NOMO-1 treated with dmso at 0.1 percent for 144 hours (cell line): ENCODE measurements around the gene RWDD1.
A peak's percentile ranks its signal among the peaks of the same experiment; 100 is the strongest.

Source experiments
- DNase-seq: peaks from one replicate; lab custom pipeline; 2025; ENCODE audit not compliant: unreplicated experiment; lab: John Stamatoyannopoulos, UW

Gene RWDD1, protein sequence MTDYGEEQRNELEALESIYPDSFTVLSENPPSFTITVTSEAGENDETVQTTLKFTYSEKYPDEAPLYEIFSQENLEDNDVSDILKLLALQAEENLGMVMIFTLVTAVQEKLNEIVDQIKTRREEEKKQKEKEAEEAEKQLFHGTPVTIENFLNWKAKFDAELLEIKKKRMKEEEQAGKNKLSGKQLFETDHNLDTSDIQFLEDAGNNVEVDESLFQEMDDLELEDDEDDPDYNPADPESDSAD

GRCh38 chr6:116570856-116571682, at the start of gene RWDD1:
RWDD1 (plus strand) TSS chr6:116571504; CDS start chr6:116571583, 79 bp downstream.
- peak; percentile 99 for DNase-seq

- no peak for DNase-seq
These were observed 48.4 kb upstream of the RWDD1 start for GRCh38 chr6:116522896-116523295.

DNA sequence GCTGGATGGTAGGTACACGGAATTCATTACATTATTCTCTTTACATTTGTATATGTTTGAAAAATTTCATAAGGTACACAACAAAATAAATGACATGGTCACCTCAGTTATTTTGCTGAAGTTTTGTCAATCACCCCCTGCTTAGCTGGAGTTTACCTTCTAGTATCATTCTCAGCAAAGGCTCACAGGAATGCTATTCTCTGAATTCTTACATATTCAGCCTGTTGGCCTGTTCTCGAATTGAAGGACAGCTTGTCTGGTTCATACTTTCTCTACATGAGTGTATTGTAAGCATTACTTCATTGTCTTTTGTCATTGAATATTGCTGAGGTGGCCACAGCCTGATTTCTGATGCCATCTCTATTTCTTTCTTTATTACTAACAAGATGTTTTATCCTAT, 47.1 kb upstream of the RWDD1 start:
- DNase-seq: no peak

DNA sequence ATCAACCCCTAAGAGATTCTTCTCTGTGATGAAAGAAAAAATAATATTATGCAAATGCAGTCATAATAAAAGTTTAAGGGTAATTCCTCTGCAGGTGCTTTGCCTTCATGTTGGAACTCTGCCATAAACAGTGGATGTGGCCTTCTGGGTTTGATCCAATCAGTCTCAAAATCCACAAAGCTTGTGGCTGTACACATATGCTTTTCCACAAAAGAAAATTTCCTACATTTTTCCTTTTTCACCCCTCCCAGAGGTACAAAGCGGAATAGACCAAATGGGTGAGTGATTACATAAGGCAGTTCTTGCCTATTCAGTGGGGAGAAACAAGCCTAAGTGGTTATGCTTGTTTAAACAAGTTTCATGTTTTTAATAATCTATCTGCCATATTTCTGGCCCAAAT, 43.2 kb upstream of the RWDD1 start:
- DNase-seq: no peak

GRCh38 chr6:116528780-116529179, 42.5 kb upstream of the RWDD1 start:
- DNase-seq: no peak

DNA sequence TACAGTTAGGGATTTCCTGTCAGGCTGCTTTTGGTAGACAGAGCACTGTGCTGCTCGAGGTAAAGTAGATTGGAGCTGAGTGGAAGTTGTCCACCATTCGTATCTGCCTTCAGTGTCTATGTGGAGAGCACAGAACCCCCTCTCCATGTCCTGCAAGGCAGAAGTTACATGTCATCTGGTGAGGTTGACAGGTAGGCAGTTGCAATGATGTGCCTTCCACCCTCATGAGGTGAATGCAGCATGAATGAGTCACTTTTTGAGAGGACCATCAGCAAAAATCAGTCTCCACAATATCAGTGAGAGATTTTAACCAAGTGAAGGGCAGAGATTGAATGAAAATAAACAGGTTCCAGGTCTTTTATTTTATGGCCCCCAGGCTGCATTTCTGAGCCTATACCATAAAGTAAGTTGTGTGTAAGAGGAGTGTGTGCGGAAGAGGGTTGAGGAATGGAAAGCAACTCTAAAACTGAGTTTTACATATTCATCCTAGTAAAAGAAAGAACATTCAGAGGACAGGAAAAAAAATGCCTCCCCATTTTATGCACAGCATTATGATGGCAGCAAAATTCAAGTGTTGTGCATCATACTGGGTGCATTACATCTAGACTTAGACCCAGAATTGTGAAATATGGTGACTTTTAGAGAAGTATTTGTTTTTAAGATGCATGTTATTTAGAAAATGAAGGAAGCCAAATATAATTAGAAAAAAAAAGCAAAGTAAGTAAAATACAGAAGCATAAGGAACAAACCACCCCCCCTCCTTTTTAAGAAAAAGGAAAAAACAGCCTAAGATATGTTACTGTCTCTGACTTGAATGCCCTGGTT, 41.6 kb upstream of the RWDD1 start:
- no peak for DNase-seq

DNA sequence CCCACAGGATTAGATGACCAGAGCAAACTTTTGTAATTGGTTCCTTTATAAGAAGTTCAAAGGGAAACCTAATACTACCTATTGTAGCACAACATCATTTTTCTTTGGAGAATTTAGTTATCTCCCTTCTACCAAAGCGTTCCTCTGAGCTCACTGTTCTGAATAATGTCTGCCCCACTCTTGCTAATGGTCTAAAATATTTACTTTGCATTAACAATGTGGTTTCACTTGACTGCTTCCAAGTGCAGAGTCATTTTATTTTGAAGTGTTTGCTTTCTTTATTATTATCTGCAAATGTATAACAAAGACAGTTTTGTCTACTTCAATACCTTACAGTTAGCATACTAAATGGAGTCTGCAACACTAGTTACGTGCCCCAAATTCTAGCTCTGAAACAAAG, 40.9 kb upstream of the RWDD1 start:
- no peak for DNase-seq

DNA sequence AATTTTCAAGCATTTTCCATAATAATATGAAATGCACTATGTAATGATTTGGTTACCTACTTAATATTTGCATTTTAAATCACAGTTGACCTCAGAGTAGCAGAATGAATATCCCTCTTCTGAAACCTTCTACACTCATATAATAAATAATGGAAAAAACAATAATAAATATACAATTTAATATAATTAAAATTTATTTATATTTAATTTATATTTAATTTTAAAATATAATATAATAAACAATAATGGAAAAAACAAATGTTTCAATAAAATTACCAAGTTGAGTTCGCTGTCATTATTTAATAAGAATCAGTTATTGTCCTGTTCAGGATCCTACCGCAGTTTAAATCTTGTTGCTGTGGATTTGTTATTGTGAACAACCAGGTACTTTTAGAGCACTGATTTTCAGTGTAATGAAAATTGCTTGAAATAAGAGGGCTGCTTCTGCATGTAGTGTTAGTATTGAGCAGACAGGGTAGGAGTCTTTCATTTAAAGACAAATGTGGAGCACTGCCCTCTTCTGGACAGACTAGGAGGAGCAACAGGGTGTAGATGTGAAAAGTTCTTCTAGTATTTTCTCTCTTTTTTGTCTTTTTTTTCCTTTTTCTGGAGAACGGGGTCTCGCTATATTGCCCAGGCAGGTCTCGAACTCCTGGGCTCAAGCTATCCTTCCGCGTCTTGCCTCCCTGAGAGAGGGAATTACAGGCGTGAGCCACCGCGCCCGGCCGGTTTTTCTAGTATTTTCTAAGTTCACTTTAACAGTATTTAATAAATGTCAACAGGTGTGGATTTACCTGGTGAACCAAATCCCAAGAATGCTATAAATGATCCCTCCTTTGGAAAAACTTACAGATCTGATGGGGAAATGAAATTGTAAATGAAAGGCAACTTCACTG, 39.4 kb upstream of the RWDD1 start:
- peak; percentile 29 for DNase-seq

DNA sequence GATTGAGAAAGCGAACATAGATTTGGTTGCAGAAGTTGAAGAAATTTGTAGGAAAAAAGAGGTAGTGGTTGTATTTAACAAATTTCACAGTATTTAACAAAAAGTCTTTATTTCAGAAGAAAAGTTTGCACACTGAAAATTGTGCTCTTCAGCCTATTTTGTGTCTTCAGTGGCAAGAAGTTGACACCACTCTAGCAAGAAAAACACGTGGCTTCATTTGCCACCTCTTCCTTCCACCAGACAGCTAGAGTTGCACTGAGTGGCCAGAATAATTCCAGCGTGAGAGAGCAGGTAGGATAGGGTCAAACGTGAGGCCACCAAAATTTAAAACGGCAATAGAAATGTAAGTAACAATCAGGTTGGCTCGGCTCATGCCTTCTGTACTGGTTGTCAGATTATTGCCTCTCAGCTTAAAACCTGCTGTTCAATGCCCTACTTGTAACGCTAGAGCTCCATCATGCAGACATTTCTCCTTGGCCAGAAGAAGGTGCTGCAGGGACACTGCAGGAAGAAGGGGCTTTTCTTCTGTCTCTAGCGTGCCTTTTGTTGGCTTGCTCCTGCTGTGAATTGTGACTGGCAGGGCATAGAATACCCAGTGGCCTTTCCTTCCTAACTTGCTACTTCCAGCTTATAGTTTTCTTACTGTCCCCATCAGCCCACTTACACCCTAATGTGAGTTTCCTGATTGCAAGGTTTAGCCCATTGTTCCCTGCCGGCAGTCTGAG, 37.9 kb upstream of the RWDD1 start:
- DNase-seq: peak; percentile 32

- no peak for DNase-seq
These were observed 36.2 kb upstream of the RWDD1 start for GRCh38 chr6:116535109-116535508.

GRCh38 chr6:116536216-116536621, 35.1 kb upstream of the RWDD1 start:
- no peak for DNase-seq

GRCh38 chr6:116542426-116542825, 28.9 kb upstream of the RWDD1 start:
- DNase-seq: no peak

DNA sequence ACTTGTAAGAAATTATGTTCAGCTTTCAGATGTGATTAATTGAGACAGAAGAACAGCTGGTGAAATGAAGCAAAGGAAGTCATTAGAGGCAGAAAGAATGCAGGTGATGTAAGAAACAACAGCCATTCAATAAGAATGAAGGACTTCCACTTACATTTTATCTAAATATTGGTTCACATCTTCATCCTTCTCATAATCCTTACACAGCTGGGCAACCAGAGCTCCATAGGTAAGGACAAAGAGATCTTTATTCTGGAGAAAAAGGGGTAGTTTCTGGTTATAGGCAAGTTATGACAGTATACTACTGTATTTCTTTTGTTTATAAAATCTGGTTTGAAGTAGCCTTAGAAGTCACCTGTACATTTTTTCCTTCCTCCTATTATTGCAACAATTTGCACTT, 28.2 kb upstream of the RWDD1 start:
- DNase-seq: no peak

GRCh38 chr6:116545651-116546050, 25.7 kb upstream of the RWDD1 start, which contains the start of gene TRAPPC3L:
TRAPPC3L (minus strand) TSS chr6:116545684; CDS start chr6:116545514, 170 bp downstream.
- no peak for DNase-seq

GRCh38 chr6:116547358-116547757, 23.9 kb upstream of the RWDD1 start:
- no peak for DNase-seq

DNA sequence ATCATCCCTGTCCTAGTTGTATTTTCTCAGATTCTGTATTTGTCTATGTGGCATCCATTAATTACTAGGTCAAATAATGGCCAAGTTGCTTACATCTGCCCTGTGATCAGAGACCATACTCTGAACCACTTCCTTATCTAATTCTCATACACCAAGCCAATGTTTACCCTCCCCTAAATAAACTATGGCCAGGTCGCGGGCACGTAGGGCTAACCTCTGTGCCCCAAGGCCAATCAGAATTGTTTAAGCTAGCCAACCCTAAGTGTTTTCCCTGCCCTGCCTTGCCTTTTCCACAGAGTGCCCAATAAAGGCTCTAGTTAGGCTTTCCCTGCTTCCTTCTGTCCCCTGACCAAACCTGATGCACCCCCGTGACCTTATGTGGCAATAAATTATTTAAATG, 20.5 kb upstream of the RWDD1 start:
- DNase-seq: no peak

- DNase-seq: no peak
These were observed 17.9 kb upstream of the RWDD1 start, which contains the start of gene CALHM4 for GRCh38 chr6:116553451-116553850. CALHM4 (plus strand) TSS chr6:116553751; CDS start chr6:116553794, 43 bp downstream.

- no peak for DNase-seq
These were observed 15.2 kb upstream of the RWDD1 start for GRCh38 chr6:116556065-116556464.

GRCh38 chr6:116556814-116557415, 14.4 kb upstream of the RWDD1 start:
- DNase-seq: no peak
